SK-N-SH (cell line): Measurements from ENCODE around the gene FOXI2.

Experiments
- CTCF ChIP-seq: fragments of 200-600 bp; sonication (generic); IDR thresholded peaks from 2 replicates; pipeline ENCODE4 v1.6.1; 2017; ENCODE audit warnings: antibody characterized with exemption, mild to moderate bottlenecking, moderate library complexity
- GABPA ChIP-seq: IDR thresholded peaks from 2 replicates; pipeline ENCODE4 v1.4.0; 2012; ENCODE audit warnings: low read depth, mild to moderate bottlenecking
- PBX3 ChIP-seq: IDR thresholded peaks from 2 replicates; pipeline ENCODE4; 2012
- REST ChIP-seq: IDR thresholded peaks from 2 replicates; pipeline ENCODE4 v1.6.1; 2012; ENCODE audit warnings: mild to moderate bottlenecking, low read depth, low read length, moderate library complexity
- RXRA ChIP-seq: IDR thresholded peaks from 2 replicates; pipeline ENCODE4 v1.4.0; 2012; ENCODE audit warnings: low read depth, mild to moderate bottlenecking, borderline replicate concordance
- SMC3 ChIP-seq: IDR thresholded peaks from 2 replicates; pipeline ENCODE4 v1.6.1; 2012; ENCODE audit warnings: low read depth, low read length, improper control_type of control experiment

DNA sequence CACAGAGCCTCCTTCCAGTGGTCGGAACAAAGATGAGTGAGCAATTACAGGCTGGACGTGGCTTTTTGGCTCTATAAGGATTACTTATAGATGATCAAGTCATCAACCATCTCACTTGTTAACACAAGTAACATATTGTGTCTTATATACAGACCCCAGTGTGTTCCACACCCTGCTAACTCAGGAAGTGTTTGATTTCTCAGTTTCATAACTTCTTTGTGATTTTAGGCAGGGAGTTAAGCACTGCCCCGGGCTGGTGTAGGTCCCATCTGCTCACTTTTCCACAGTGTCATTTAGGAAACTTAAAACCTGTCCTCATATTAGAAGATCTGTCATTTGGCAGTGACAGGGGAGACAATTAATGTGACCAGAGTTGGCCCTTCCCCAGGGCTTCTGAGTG lies 6.2 kb downstream of the FOXI2 start:
- TF ChIP-seq PBX3 (no peak), CTCF (no peak), SMC3 (no peak), RXRA (no peak), GABPA (no peak), REST (no peak)
